H1 (cell line): ENCODE data around the gene C19orf18.

ENCODE experiments used
- EZH2 ChIP-seq: fragments of 200-600 bp; sonication (generic); IDR thresholded peaks from 2 replicates; pipeline ENCODE4 v1.7.1; 2012; ENCODE audit warnings: low read depth, mild to moderate bottlenecking, moderate library complexity, low read length, inconsistent platforms; ENCODE audit not compliant: severe bottlenecking
- POLR2A ChIP-seq, 2 experiments: IDR thresholded peaks; 1 replicate in 1 of 2; 2 replicates in 1 of 2; pipeline ENCODE4 v1.6.1; 2011; ENCODE audit warnings: low read depth in 2 of 2, low read length in 2 of 2, mild to moderate bottlenecking in 2 of 2; ENCODE audit errors: control extremely low read depth in 1 of 2
- YY1 ChIP-seq: IDR thresholded peaks from 2 replicates; pipeline ENCODE4 v1.6.1; 2011; ENCODE audit warnings: low read depth, mild to moderate bottlenecking, low read length
- TF ChIP-seq, protein P1 (sequence below), 3 experiments: IDR thresholded peaks; 1 replicate in 2 of 3; 2 replicates in 1 of 3; pipeline versions ENCODE4 v1.5.1 to v1.6.1; 2011; ENCODE audit warnings: low read length in 3 of 3, mild to moderate bottlenecking in 3 of 3, inconsistent platforms in 2 of 3, low read depth in 1 of 3, moderate library complexity in 1 of 3; ENCODE audit not compliant: insufficient read depth in 1 of 3; ENCODE audit errors: control extremely low read depth in 1 of 3

GRCh38 chr19:57947088-57947418, 27.3 kb downstream of the C19orf18 start:
- TF ChIP-seq EZH2 (no peak), YY1 (no peak), POLR2A (IDR thresholded peaks at IDR 0.05; ENCODE audit: control extremely low read depth in 1 of 2, low read depth in 2 of 2, low read length in 2 of 2) (no peak)
- TF ChIP-seq, protein P1, sequence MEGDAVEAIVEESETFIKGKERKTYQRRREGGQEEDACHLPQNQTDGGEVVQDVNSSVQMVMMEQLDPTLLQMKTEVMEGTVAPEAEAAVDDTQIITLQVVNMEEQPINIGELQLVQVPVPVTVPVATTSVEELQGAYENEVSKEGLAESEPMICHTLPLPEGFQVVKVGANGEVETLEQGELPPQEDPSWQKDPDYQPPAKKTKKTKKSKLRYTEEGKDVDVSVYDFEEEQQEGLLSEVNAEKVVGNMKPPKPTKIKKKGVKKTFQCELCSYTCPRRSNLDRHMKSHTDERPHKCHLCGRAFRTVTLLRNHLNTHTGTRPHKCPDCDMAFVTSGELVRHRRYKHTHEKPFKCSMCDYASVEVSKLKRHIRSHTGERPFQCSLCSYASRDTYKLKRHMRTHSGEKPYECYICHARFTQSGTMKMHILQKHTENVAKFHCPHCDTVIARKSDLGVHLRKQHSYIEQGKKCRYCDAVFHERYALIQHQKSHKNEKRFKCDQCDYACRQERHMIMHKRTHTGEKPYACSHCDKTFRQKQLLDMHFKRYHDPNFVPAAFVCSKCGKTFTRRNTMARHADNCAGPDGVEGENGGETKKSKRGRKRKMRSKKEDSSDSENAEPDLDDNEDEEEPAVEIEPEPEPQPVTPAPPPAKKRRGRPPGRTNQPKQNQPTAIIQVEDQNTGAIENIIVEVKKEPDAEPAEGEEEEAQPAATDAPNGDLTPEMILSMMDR (IDR thresholded peaks at IDR 0.05; ENCODE audit: control extremely low read depth in 1 of 3, insufficient read depth in 1 of 3, low read depth in 1 of 3, low read length in 3 of 3), result no peak
